Gastroesophageal sphincter (tissue), 4 donors: ENCODE data around the gene CHMP6. TPM values are rescaled to one million over a fixed set of nuclear protein-coding genes. Genes with fewer than 3 reads are reported as not detected.
A peak's percentile ranks its signal among the peaks of the same experiment; 100 is the strongest.

Experiments used
- ATAC-seq: fragments of 150-250 bp; one replicate; pipeline ENCODE4 v1.9.1; 2016; ENCODE audit warnings: mild to moderate bottlenecking, moderate library complexity
- H3K27ac ChIP-seq, 4 donors: fragments of 200-600 bp; sonication (generic) in 3 of 4; 1 replicate in 3 of 4; 2 replicates in 1 of 4; pipeline ENCODE4 v1.5.1; 2016 to 2019
- H3K27me3 ChIP-seq: fragments of 200-600 bp; sonication (generic); one replicate; pipeline ENCODE4 v1.5.1; 2019
- H3K36me3 ChIP-seq, 2 donors: fragments of 200-600 bp; sonication (generic); one replicate each; pipeline ENCODE4 v1.5.1; 2019; ENCODE audit warnings: control low read depth in 1 of 2
- H3K4me1 ChIP-seq, 3 donors: fragments of 200-600 bp; sonication (generic); 1 replicate in 2 of 3; 2 replicates in 1 of 3; pipeline ENCODE4 v1.5.1; 2016 to 2019; ENCODE audit warnings: control low read depth in 2 of 3
- H3K4me3 ChIP-seq, 2 donors: fragments of 200-600 bp; sonication (generic); one replicate each; pipeline ENCODE4 v1.5.1; 2019; ENCODE audit warnings: mild to moderate bottlenecking in 1 of 2, moderate library complexity in 1 of 2
- H3K9me3 ChIP-seq, 3 donors: fragments of 200-600 bp; sonication (generic); one replicate each; pipeline ENCODE4 v1.5.1; 2017 to 2019; ENCODE audit warnings: control low read depth in 2 of 3
- CTCF ChIP-seq, 4 experiments: fragments of 200-600 bp in 2 of 4; fragments of 450-650 bp in 2 of 4; sonication (generic) in 1 of 4; IDR thresholded peaks; one replicate each; pipeline ENCODE4 v1.5.1; 2017 to 2019; ENCODE audit warnings: antibody characterized with exemption in 4 of 4, mild to moderate bottlenecking in 2 of 4, moderate library complexity in 2 of 4
- EP300 ChIP-seq: sonication (generic); formaldehyde crosslinking; IDR thresholded peaks from one replicate; pipeline ENCODE4 v1.6.1; 2017; ENCODE audit warnings: antibody characterized with exemption, mild to moderate bottlenecking
- POLR2A ChIP-seq, 2 donors: fragments of 450-650 bp; IDR thresholded peaks; one replicate each; pipeline ENCODE4 v1.6.1; 2017; ENCODE audit warnings: antibody characterized with exemption in 2 of 2, mild to moderate bottlenecking in 2 of 2, moderate library complexity in 1 of 2
- POLR2AphosphoS5 ChIP-seq: sonication (generic); formaldehyde crosslinking; IDR thresholded peaks from one replicate; pipeline ENCODE4 v1.6.1; 2017; ENCODE audit warnings: antibody characterized with exemption
- WGBS, 2 donors: methylation state at CpG; one replicate each; pipeline ENCODE4 v1.1.5; 2018; ENCODE audit warnings: low coverage in 1 of 2; 5-methylcytosine and 5-hydroxymethylcytosine counted together
- total RNA-seq, 4 donors: library from RNA; depleted of rRNA; stranded (reverse); fragments of >200 nt; gene quantifications; one replicate each; pipeline ENCODE4 v1.1.0, GENCODE V29; 2016

Gene CHMP6
- total RNA-seq, 4 donors from 2014 or later = 17.6 to 26.0 (median 19.0) TPM

GRCh38 chr17:81030741-81031565, 39.3 kb downstream of the CHMP6 start:
- TF ChIP-seq POLR2A (IDR thresholded peaks at IDR 0.05) (no peak), CTCF (IDR thresholded peaks at IDR 0.05) (no peak), EP300 (no peak), POLR2AphosphoS5 (no peak)
- Histone ChIP-seq H3K27ac (no peak overlapping the region), H3K9me3 (no peaks in the 10 kb centered on the region), H3K36me3 (peaks cover 0 to 25% of the 10 kb centered on the region in 2 donors), H3K4me1 (peaks cover 0 to 55% (median 20%) of the 10 kb centered on the region in 3 donors), H3K4me3 (no peak overlapping the region), H3K27me3 (peaks cover 35% of the 10 kb centered on the region)
- ATAC-seq = no peak
- 84 to 85% methylated on average over 4 to 6 of the region's 32 CpGs for WGBS, 2 donors

GRCh38 chr17:81031566-81032550, 40.2 kb downstream of the CHMP6 start:
- Histone ChIP-seq H3K4me3 (no peak overlapping the region), H3K9me3 (no peaks in the 10 kb centered on the region), H3K36me3 (peaks cover 0 to 25% of the 10 kb centered on the region in 2 donors), H3K27ac (no peak overlapping the region), H3K27me3 (peaks cover 29% of the 10 kb centered on the region), H3K4me1 (peaks cover 0 to 55% (median 22%) of the 10 kb centered on the region in 3 donors)
- ATAC-seq = no peak
- TF ChIP-seq POLR2A (IDR thresholded peaks at IDR 0.05) = no peak
- TF ChIP-seq CTCF (IDR thresholded peaks at IDR 0.05) = no peak
- no peak for TF ChIP-seq EP300
- WGBS, 2 donors = 87 to 92% methylated on average over 10 to 21 of the region's 41 CpGs

- H3K4me1 ChIP-seq = peaks cover 0 to 55% (median 21%) of the 10 kb centered on the region in 3 donors
- H3K27ac ChIP-seq = no peak overlapping the region
- H3K9me3 ChIP-seq = no peaks in the 10 kb centered on the region
- peaks cover 0 to 25% of the 10 kb centered on the region in 2 donors for H3K36me3 ChIP-seq
- no peak overlapping the region for H3K4me3 ChIP-seq
- TF ChIP-seq POLR2AphosphoS5 (no peak), EP300 (no peak), CTCF (IDR thresholded peaks at IDR 0.05) (no peak), POLR2A (IDR thresholded peaks at IDR 0.05) (no peak)
- 90 to 96% methylated on average over 2 to 9 of the region's 34 CpGs for WGBS, 2 donors
- ATAC-seq = no peak
- H3K27me3 ChIP-seq = peaks cover 24% of the 10 kb centered on the region
These were observed 41.2 kb downstream of the CHMP6 start for GRCh38 chr17:81032641-81033480.

- no peak for ATAC-seq
- Histone ChIP-seq H3K36me3 (peaks cover 0 to 25% of the 10 kb centered on the region in 2 donors), H3K9me3 (no peaks in the 10 kb centered on the region), H3K4me1 (peaks cover 0 to 55% (median 29%) of the 10 kb centered on the region in 3 donors), H3K27me3 (peaks cover 16% of the 10 kb centered on the region), H3K27ac (peak overlapping the region in 3 of 4 donors; percentile 64 to 83 (median 65)), H3K4me3 (peak overlapping the region; percentile 68 to 70)
- TF ChIP-seq CTCF (IDR thresholded peaks at IDR 0.05) = no peak
- no peak for TF ChIP-seq POLR2AphosphoS5
- no peak for TF ChIP-seq POLR2A (IDR thresholded peaks at IDR 0.05)
- TF ChIP-seq EP300 = no peak
- 9 to 20% methylated on average over 6 to 13 of the region's 22 CpGs for WGBS, 2 donors
These were observed 42.0 kb downstream of the CHMP6 start for GRCh38 chr17:81033535-81034167.
